Ovary (tissue), 9 donors: ENCODE results near the gene PAM. TPM values are rescaled to one million over a fixed set of nuclear protein-coding genes. Genes with fewer than 3 reads are reported as not detected.

Experiments used
- DNase-seq, 5 donors: peaks; one replicate each; pipeline ENCODE4 v3.0.0-alpha.2; 2019 to 2020
- H3K27ac ChIP-seq, 2 donors: fragments of 200-600 bp; one replicate each; pipeline versions ENCODE4 v1.5.1 to v1.8.0; 2019 to 2022
- H3K27me3 ChIP-seq: fragments of 200-600 bp; one replicate; pipeline ENCODE4 v1.8.0; 2022
- H3K36me3 ChIP-seq: fragments of 200-600 bp; sonication (generic); one replicate; pipeline ENCODE4 v1.5.1; 2019
- H3K4me1 ChIP-seq: one replicate; pipeline ENCODE4 v1.8.1; 2013; ENCODE audit warnings: mild to moderate bottlenecking, moderate library complexity; ENCODE audit not compliant: insufficient read depth
- H3K4me3 ChIP-seq: fragments of 200-600 bp; sonication (generic); one replicate; pipeline ENCODE4 v1.5.1; 2017
- H3K9me3 ChIP-seq, 2 donors: fragments of 200-600 bp in 1 of 2; sonication (generic) in 1 of 2; one replicate each; pipeline versions ENCODE4 v1.5.1 to v1.8.1; 2013 to 2019; ENCODE audit warnings: mild to moderate bottlenecking in 1 of 2, moderate library complexity in 1 of 2
- CTCF ChIP-seq, 3 donors: fragments of 450-650 bp in 2 of 3; fragments of 200-600 bp in 1 of 3; IDR thresholded peaks; one replicate each; pipeline versions ENCODE4 v1.5.1 to v1.8.0; 2016 to 2022; ENCODE audit warnings: antibody characterized with exemption in 3 of 3, mild to moderate bottlenecking in 1 of 3
- EP300 ChIP-seq: sonication (generic); formaldehyde crosslinking; IDR thresholded peaks from one replicate; pipeline ENCODE4 v1.6.1; 2017; ENCODE audit warnings: antibody characterized with exemption
- POLR2A ChIP-seq: fragments of 450-650 bp; IDR thresholded peaks from one replicate; pipeline ENCODE4 v1.6.1; 2017; ENCODE audit warnings: antibody characterized with exemption, mild to moderate bottlenecking, moderate library complexity
- WGBS, 3 donors: extraction: QIAGEN DNeasy Blood & Tissue Kit in 1 of 3; methylation state at CpG; one replicate each; pipeline versions ENCODE4 v1.1.5 to v1.1.7; 2013 to 2017; 5-methylcytosine and 5-hydroxymethylcytosine counted together
- intact Hi-C, 4 donors: fragments of 100-400 bp; cut with DNase I; formaldehyde crosslinking; loops; one replicate each; pipeline versions ENCODE4 v1.11.0 to v1.15.1; 2022 to 2023
- polyA plus RNA-seq, 2 donors: library from polyadenylated mRNA; stranded (reverse); fragments of 200-250 nt in 1 of 2; fragments of 350-450 nt in 1 of 2; fragmentation: Illumina TruSeq in 1 of 2; extraction: RNeasy Lipid Tissue Mini Kit (QIAGEN cat#74804) in 1 of 2; gene quantifications; one replicate each; pipeline ENCODE4 v1.2.3, GENCODE V29; 2013 to 2014
- total RNA-seq, 7 donors: library from RNA; depleted of rRNA in 2 of 7; stranded (reverse); fragments of >200 nt in 2 of 7; fragmentation: NEBNext Ultra II Directional in 3 of 7; extraction: Animal tissue kit (Norgen Biotek cat#: 25700) in 3 of 7; gene quantifications; one replicate each; pipeline versions ENCODE4 v1.1.0 to v1.2.4, GENCODE V29; 2016 to 2023
- donor health status: DM: no; HTN: no; CAD: no; lungs with moderate emphysema.
- donor health status: DM: no; HTN: no; CAD: no.
- donor health status: Bipolar disorder and iron deficiency.
- donor health status: DM: yes; HTN: yes; CAD: no.
- donor health status: DM: no; HTN: no; CAD: no.
- donor health status: DM: yes; HTN: yes; CAD: no.

The PAM gene
- total and polyA plus RNA-seq, 9 donors = 124 to 431 (median 187) TPM

DNA sequence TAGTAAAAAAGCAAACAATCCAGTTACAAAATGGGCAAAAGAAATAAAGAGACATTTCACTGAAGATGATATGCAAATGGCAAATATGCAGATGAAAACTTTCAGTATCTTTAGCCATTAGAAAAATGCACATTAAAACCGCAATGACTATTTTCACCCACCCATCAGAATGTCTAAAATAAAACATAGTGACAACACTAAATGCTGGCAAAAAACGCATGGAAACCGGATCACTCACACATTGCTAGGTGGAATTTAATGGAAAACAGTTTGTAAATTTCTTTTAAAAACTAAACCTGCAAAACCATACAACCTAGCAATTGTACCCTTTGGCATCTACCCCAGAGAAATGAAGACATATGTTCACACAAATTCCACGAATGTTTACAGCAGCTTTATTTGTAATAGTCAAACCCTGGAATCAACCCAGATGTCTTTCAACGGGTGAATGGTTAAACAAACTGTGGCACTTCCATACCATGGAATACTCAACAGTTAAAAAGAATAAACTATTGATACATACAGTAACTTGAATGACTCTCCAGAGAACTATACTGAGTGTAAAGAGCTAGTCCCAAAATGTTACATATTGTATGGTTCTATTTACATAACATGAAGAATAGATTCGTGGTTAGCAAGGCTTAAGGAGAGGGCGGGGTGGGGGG, 17.2 kb upstream of the PAM start:
- intact Hi-C loops = no loop called here
- TF ChIP-seq EP300 (no peak), POLR2A (no peak), CTCF (IDR thresholded peaks at IDR 0.05) (no peak)
- H3K4me3 ChIP-seq = no peak overlapping the region
- H3K9me3 ChIP-seq = no peaks in the 10 kb centered on the region
- 63 to 70% (median 68%) methylated on average over 7 of the region's 7 CpGs for WGBS, 3 donors
- no peaks in the 10 kb centered on the region for H3K27me3 ChIP-seq
- H3K4me1 ChIP-seq = no peaks in the 10 kb centered on the region
- no peak overlapping the region for H3K27ac ChIP-seq
- DNase-seq = no peak
- H3K36me3 ChIP-seq = no peaks in the 10 kb centered on the region

DNA sequence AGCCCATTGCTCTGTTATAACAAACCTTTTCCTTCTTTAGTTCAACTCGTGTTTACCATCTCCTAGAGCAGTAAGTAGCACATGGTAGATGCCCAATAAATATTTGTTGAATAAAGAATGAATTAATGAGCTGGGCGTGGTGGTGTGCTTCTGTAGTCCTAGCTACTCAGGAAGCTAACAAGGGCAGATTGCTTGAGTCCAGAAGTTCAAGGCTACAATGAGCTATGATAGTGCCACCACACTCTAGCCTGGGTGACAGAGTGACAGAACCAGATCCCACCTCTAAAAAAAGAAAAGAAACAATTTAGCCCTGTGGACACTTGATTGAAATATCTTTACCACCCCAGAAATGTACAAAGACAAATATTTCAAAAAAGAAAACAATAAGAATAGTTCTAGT, 14.6 kb upstream of the PAM start:
- no peak for TF ChIP-seq EP300
- no peak for TF ChIP-seq POLR2A
- no peak for TF ChIP-seq CTCF (IDR thresholded peaks at IDR 0.05)
- H3K36me3 ChIP-seq = no peaks in the 10 kb centered on the region
- 69 to 88% (median 80%) methylated on average over 2 of the region's 2 CpGs for WGBS, 3 donors

GRCh38 chr5:102742215-102742614, 12.9 kb upstream of the PAM start:
- no peak for DNase-seq
- Histone ChIP-seq H3K4me1 (no peaks in the 10 kb centered on the region), H3K36me3 (no peaks in the 10 kb centered on the region), H3K27ac (no peak overlapping the region), H3K9me3 (no peaks in the 10 kb centered on the region), H3K27me3 (no peaks in the 10 kb centered on the region), H3K4me3 (no peak overlapping the region)
- intact Hi-C loops = no loop called here
- 70 to 79% (median 77%) methylated on average over 3 of the region's 3 CpGs for WGBS, 3 donors
- no peak for TF ChIP-seq POLR2A
- no peak for TF ChIP-seq CTCF (IDR thresholded peaks at IDR 0.05)
- TF ChIP-seq EP300 = no peak

More for the DNA sequence above, 14.6 kb upstream of the PAM start:
- H3K9me3 ChIP-seq = no peaks in the 10 kb centered on the region
- H3K4me3 ChIP-seq = no peak overlapping the region
- no peak for DNase-seq
- H3K4me1 ChIP-seq = no peaks in the 10 kb centered on the region
- H3K27me3 ChIP-seq = no peaks in the 10 kb centered on the region
- intact Hi-C loops = no loop called here
- H3K27ac ChIP-seq = no peak overlapping the region

- WGBS, 3 donors = 90 to 96% (median 93%) methylated on average over 4 of the region's 4 CpGs
- TF ChIP-seq CTCF (IDR thresholded peaks at IDR 0.05) (no peak), EP300 (no peak), POLR2A (no peak)
- H3K27ac ChIP-seq = no peak overlapping the region
- no peaks in the 10 kb centered on the region for H3K36me3 ChIP-seq
- H3K9me3 ChIP-seq = no peaks in the 10 kb centered on the region
- no peak overlapping the region for H3K4me3 ChIP-seq
- intact Hi-C loops = no loop called here
- no peaks in the 10 kb centered on the region for H3K27me3 ChIP-seq
- H3K4me1 ChIP-seq = no peaks in the 10 kb centered on the region
- no peak for DNase-seq
These were observed 11.2 kb upstream of the PAM start for GRCh38 chr5:102743900-102744299.
